ENCODE results near the gene RS1. TPM values are rescaled to one million over a fixed set of nuclear protein-coding genes. Genes with fewer than 3 reads are reported as not detected.
A peak's percentile ranks its signal among the peaks of the same experiment; 100 is the strongest.

The RS1 gene
- total RNA-seq, 4 donors from 2014 or later, result 0.67 TPM; not detected in 3

GRCh38 chrX:18702362-18703195, 30.7 kb upstream of the RS1 start:
- H3K27me3 ChIP-seq, result no peaks in the 10 kb centered on the region
- no peaks in the 10 kb centered on the region for H3K4me1 ChIP-seq
- no peak for DNase-seq
- H3K27ac ChIP-seq, result no peak overlapping the region
- H3K36me3 ChIP-seq, result no peaks in the 10 kb centered on the region
- intact Hi-C loops (cut with DNase I), result no loop called here
- no peak for TF ChIP-seq POLR2A (IDR thresholded peaks at IDR 0.05)
- TF ChIP-seq, protein P1, sequence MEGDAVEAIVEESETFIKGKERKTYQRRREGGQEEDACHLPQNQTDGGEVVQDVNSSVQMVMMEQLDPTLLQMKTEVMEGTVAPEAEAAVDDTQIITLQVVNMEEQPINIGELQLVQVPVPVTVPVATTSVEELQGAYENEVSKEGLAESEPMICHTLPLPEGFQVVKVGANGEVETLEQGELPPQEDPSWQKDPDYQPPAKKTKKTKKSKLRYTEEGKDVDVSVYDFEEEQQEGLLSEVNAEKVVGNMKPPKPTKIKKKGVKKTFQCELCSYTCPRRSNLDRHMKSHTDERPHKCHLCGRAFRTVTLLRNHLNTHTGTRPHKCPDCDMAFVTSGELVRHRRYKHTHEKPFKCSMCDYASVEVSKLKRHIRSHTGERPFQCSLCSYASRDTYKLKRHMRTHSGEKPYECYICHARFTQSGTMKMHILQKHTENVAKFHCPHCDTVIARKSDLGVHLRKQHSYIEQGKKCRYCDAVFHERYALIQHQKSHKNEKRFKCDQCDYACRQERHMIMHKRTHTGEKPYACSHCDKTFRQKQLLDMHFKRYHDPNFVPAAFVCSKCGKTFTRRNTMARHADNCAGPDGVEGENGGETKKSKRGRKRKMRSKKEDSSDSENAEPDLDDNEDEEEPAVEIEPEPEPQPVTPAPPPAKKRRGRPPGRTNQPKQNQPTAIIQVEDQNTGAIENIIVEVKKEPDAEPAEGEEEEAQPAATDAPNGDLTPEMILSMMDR (IDR thresholded peaks at IDR 0.05), result no peak
- no peaks in the 10 kb centered on the region for H3K9me3 ChIP-seq
- 54 to 67% methylated on average over 12 of the region's 12 CpGs for WGBS, 2 donors
- H3K4me3 ChIP-seq (replicated peaks in 1 of 3), result no peak overlapping the region

- DNase-seq, result peak; percentile 34 to 37
- no peaks in the 10 kb centered on the region for H3K36me3 ChIP-seq
- TF ChIP-seq POLR2A (IDR thresholded peaks at IDR 0.05), result no peak
- TF ChIP-seq, protein P1 (IDR thresholded peaks at IDR 0.05), result no peak
Measured at GRCh38 chrX:18701621-18702361, 29.9 kb upstream of the RS1 start.

GRCh38 chrX:18698737-18699650, 27.1 kb upstream of the RS1 start:
- Histone ChIP-seq H3K27ac (no peak overlapping the region), H3K9me3 (no peaks in the 10 kb centered on the region), H3K27me3 (no peaks in the 10 kb centered on the region), H3K4me3 (replicated peaks in 1 of 3) (no peak overlapping the region), H3K4me1 (no peaks in the 10 kb centered on the region), H3K36me3 (no peaks in the 10 kb centered on the region)
- TF ChIP-seq, protein P1 (IDR thresholded peaks at IDR 0.05), result no peak
- TF ChIP-seq POLR2A (IDR thresholded peaks at IDR 0.05), result no peak
- no peak for DNase-seq
- intact Hi-C loops (cut with DNase I), result no loop called here
- 91 to 93% methylated on average over 10 to 12 of the region's 12 CpGs for WGBS, 2 donors

More at GRCh38 chrX:18701621-18702361, 29.9 kb upstream of the RS1 start:
- intact Hi-C loops (cut with DNase I), result no loop called here
- 77 to 86% methylated on average over 2 to 5 of the region's 5 CpGs for WGBS, 2 donors
- no peaks in the 10 kb centered on the region for H3K27me3 ChIP-seq
- no peak overlapping the region for H3K27ac ChIP-seq
- H3K9me3 ChIP-seq, result no peaks in the 10 kb centered on the region
- H3K4me1 ChIP-seq, result no peaks in the 10 kb centered on the region
- H3K4me3 ChIP-seq (replicated peaks in 1 of 3), result no peak overlapping the region

GRCh38 chrX:18696653-18697052, 24.7 kb upstream of the RS1 start:
- WGBS, 2 donors, result 90% methylated on average over 2 of the region's 3 CpGs; no CpG with 5 or more reads in 1 of the 2 donors
- Histone ChIP-seq H3K4me1 (no peaks in the 10 kb centered on the region), H3K27me3 (no peaks in the 10 kb centered on the region), H3K4me3 (replicated peaks in 1 of 3) (no peak overlapping the region), H3K9me3 (no peaks in the 10 kb centered on the region), H3K36me3 (no peaks in the 10 kb centered on the region), H3K27ac (no peak overlapping the region)
- no peak for TF ChIP-seq POLR2A (IDR thresholded peaks at IDR 0.05)
- TF ChIP-seq, protein P1 (IDR thresholded peaks at IDR 0.05), result no peak
- no peak for DNase-seq
- intact Hi-C loops (cut with DNase I), result no loop called here
